Thyroid gland (tissue), 4 donors: ENCODE data around the gene SNX9.

Experiments
- CTCF ChIP-seq, 6 experiments: fragments of 200-600 bp in 3 of 6; fragments of 450-650 bp in 3 of 6; sonication (generic) in 3 of 6; IDR thresholded peaks; one replicate each; pipeline ENCODE4 v1.5.1; 2016 to 2019; ENCODE audit warnings: antibody characterized with exemption in 6 of 6, mild to moderate bottlenecking in 2 of 6, inconsistent platforms in 1 of 6, moderate library complexity in 1 of 6
- POLR2A ChIP-seq, 2 donors: fragments of 450-650 bp; IDR thresholded peaks; one replicate each; pipeline ENCODE4 v1.6.1; 2017; ENCODE audit warnings: antibody characterized with exemption in 2 of 2, mild to moderate bottlenecking in 2 of 2, moderate library complexity in 1 of 2

GRCh38 chr6:157961832-157962575 is 139.0 kb downstream of the SNX9 start:
- TF ChIP-seq CTCF (IDR thresholded peaks at IDR 0.05) (no peak), POLR2A (IDR thresholded peaks at IDR 0.05) (no peak)
